Activated CD8-positive, alpha-beta memory T cell treated with anti-CD3 and anti-CD28 coated beads, Interleukin-2, amount 10 ng/mL, durations not matched to agents 7 days and 5 days (primary cell): ENCODE results near the gene DDX31. TPM values are rescaled to one million over a fixed set of nuclear protein-coding genes. Genes with fewer than 3 reads are reported as not detected.
"Not testable (repeated sequence)": the region's sequence is repeated elsewhere in the genome, so short reads cannot be mapped to it uniquely, and the experiment has no call there.

Source experiments
- ATAC-seq: fragments of 150-1000 bp; cut with Tn5 transposase; one replicate; pipeline ENCODE4 v1.10.0; 2021; ENCODE audit warnings: moderate library complexity
- CTCF ChIA-PET: fragments of 350-600 bp; sonication (Branson Sonifier 250); formaldehyde crosslinking; loops from one replicate; lab custom pipeline; 2021; ENCODE audit warnings: antibody characterized with exemption; lab: Charles Lee
- DNase-seq: peaks from one replicate; pipeline ENCODE4 v3.0.0-alpha.2; 2020
- H3K27ac Mint-ChIP-seq: one replicate; pipeline ENCODE4 v1.8.0; 2021; ENCODE audit warnings: mild to moderate bottlenecking, mixed read lengths
- H3K27me3 Mint-ChIP-seq: one replicate; pipeline ENCODE4 v1.8.0; 2021; ENCODE audit warnings: mixed read lengths
- H3K36me3 Mint-ChIP-seq: one replicate; pipeline ENCODE4 v1.8.0; 2021; ENCODE audit warnings: mild to moderate bottlenecking, mixed read lengths
- H3K4me1 Mint-ChIP-seq: one replicate; pipeline ENCODE4 v1.8.0; 2021; ENCODE audit warnings: mixed read lengths
- H3K4me3 Mint-ChIP-seq: one replicate; pipeline ENCODE4 v1.8.0; 2021; ENCODE audit warnings: mild to moderate bottlenecking, moderate library complexity, mixed read lengths
- H3K9me3 Mint-ChIP-seq: one replicate; pipeline ENCODE4 v1.8.0; 2022; ENCODE audit warnings: low read depth, mixed read lengths
- total RNA-seq, 2 experiments: library from RNA; stranded (reverse); gene quantifications; one replicate each; pipeline ENCODE4 v1.2.3, GENCODE V29; 2021

The DDX31 gene
- total RNA-seq = 10 to 100 TPM; 14.6 to 19.6 TPM

DNA sequence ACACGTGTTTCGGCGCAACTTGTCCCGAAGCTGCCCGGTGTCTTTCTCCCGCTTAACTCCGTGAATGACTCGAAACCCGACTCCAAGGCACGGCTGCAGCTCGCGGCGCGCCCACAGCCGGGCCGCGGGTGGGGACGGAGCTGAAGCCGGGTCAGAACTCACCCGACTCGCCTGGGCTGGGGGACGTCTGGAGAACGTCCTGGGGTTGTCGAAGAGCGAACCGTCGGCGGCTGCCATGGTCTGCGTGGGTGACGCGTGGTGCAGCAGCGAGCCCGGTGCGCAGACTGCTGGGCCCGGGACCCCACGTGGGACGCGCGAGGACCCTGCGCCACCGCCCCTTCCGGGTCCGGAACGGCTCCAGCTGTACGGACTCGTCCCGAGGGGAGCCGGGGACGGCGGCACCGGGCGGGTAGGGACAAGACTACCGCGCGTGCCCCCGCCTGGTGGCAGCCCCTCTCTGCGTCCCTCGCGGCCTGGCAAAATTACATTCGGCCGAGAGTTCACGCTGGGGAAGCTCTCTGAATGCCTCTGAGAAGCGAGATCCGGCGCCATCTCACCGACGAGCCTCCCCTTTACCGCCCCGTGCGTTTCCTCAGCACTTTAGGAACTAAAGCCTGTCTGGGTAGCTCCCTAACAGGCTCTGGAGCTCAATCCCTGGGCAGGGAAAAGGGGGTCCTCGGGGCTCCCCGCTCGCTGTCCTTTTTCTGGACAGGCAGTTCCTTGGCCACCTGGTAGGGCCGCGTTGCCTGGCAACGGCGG is at the start of gene DDX31:
Gene DDX31 (minus strand): TSS at position 286 of the 759 bp plus-strand sequence. CDS start 49 bp downstream, at position 237.
- H3K4me1 Mint-ChIP-seq = peaks cover 41% of the 10 kb centered on the region
- CTCF ChIA-PET = interaction anchor here (0.5 to 2.7 kb wide), 10 partner anchors 10 to 1595 kb away, joined by 3 to 13 read pairs (median 4); partner anchors contain the start of gene TSC1
- DNase-seq = peak; percentile 88
- peak within 1 kb of the TSS; percentile 86 for H3K4me3 Mint-ChIP-seq
- ATAC-seq = peak; percentile 92
- H3K27ac Mint-ChIP-seq = peak within 1 kb of the TSS; percentile 87
- H3K36me3 Mint-ChIP-seq = peaks cover 12% of the 10 kb centered on the region
- no peaks in the 10 kb centered on the region for H3K27me3 Mint-ChIP-seq
- peaks cover 2% of the 10 kb centered on the region for H3K9me3 Mint-ChIP-seq

GRCh38 chr9:132718381-132718928 is 48.7 kb upstream of the DDX31 start:
- DNase-seq, H3K4me3 Mint-ChIP-seq, CTCF ChIA-PET, H3K4me1 Mint-ChIP-seq, H3K27ac Mint-ChIP-seq, H3K9me3 Mint-ChIP-seq, H3K36me3 Mint-ChIP-seq, ATAC-seq: not testable (repeated sequence)
- H3K27me3 Mint-ChIP-seq = peaks cover 29% of the 10 kb centered on the region

GRCh38 chr9:132717326-132717945 is 47.7 kb upstream of the DDX31 start:
- Mint-ChIP-seq H3K36me3 (no peaks in the 10 kb centered on the region), H3K27ac (no peak overlapping the region), H3K4me1 (peaks cover 5% of the 10 kb centered on the region), H3K27me3 (peaks cover 29% of the 10 kb centered on the region), H3K4me3 (no peak overlapping the region), H3K9me3 (no peaks in the 10 kb centered on the region)
- CTCF ChIA-PET = no interaction called here
- no peak for ATAC-seq
- DNase-seq = no peak

DNA sequence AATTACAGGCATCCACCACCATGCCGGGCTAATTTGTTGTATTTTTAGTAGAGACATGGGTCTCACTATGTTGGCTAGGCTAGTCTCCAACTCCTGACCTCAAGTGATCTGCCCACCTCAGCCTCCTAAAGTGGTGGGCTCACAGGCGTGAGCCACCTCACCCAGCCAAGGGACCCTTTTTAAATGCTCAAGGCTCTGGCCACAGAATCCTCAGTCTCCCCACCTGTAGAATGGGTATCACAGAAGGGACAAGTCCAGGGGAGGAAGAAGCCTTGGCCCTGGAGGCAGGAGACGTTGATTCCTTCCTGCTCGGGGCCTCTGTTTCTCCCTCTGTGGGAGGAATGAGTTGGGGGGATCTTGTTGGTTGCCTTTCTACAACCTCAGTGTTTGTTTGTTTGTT is 46.2 kb upstream of the DDX31 start:
- no peak for DNase-seq
- peaks cover 29% of the 10 kb centered on the region for H3K27me3 Mint-ChIP-seq
- H3K27ac Mint-ChIP-seq = no peak overlapping the region
- peaks cover 5% of the 10 kb centered on the region for H3K4me1 Mint-ChIP-seq
- no peaks in the 10 kb centered on the region for H3K36me3 Mint-ChIP-seq
- H3K4me3 Mint-ChIP-seq = no peak overlapping the region
- CTCF ChIA-PET = no interaction called here
- no peaks in the 10 kb centered on the region for H3K9me3 Mint-ChIP-seq
- ATAC-seq = no peak

- no peak overlapping the region for H3K4me3 Mint-ChIP-seq
- H3K27ac Mint-ChIP-seq = no peak overlapping the region
- H3K9me3 Mint-ChIP-seq = no peaks in the 10 kb centered on the region
- H3K36me3 Mint-ChIP-seq = no peaks in the 10 kb centered on the region
- H3K4me1 Mint-ChIP-seq = peaks cover 5% of the 10 kb centered on the region
- peaks cover 22% of the 10 kb centered on the region for H3K27me3 Mint-ChIP-seq
- DNase-seq (no peak), ATAC-seq (no peak)
- CTCF ChIA-PET = no interaction called here
These were observed 43.0 kb upstream of the DDX31 start for GRCh38 chr9:132712753-132713152.

DNA sequence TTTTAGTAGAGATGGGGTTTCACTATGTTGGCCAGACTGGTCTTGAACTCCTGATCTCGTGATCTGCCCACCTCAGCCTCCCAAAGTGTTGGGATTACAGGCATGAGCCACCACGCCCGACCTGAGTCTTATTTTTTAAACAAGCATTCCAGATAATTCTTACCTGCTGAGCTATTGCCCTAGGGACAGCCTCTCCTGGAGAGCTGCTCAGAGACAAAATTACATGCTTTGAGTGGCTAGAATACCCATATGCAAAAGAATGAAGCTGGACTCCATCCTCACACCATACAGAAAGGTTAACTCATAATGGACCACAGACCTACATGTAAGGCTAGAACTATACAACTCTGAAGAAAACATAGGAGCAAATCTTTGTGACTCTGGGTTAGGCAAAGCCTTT is 42.1 kb upstream of the DDX31 start:
- Mint-ChIP-seq H3K36me3 (no peaks in the 10 kb centered on the region), H3K27me3 (peaks cover 13% of the 10 kb centered on the region), H3K27ac (no peak overlapping the region), H3K4me3 (no peak overlapping the region), H3K9me3 (no peaks in the 10 kb centered on the region), H3K4me1 (peaks cover 5% of the 10 kb centered on the region)
- CTCF ChIA-PET = no interaction called here
- no peak for ATAC-seq
- no peak for DNase-seq

GRCh38 chr9:132711152-132711551 is 41.4 kb upstream of the DDX31 start:
- H3K4me3 Mint-ChIP-seq, H3K9me3 Mint-ChIP-seq, H3K4me1 Mint-ChIP-seq, DNase-seq, ATAC-seq, H3K36me3 Mint-ChIP-seq, CTCF ChIA-PET, H3K27ac Mint-ChIP-seq: not testable (repeated sequence)
- peaks cover 12% of the 10 kb centered on the region for H3K27me3 Mint-ChIP-seq

DNA sequence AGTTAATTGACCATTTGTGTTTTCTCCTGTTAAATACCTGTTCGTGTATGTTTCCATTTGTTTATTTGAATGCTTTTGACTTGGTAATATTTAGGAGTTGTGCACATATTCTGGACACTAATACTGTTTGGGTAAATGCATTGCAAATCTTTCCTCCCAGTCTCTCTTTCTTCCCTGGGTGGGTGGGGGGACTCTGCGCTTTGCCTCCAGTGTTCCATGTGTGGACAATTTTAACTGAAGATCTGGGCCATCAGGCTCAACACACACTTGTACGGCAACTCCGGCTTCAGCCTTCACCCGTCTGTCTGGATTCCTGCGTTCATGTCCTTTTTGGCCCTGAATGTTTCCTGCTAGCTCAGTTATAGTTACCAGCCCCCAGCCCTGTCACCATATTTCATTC is 40.5 kb upstream of the DDX31 start:
- ATAC-seq = no peak

DNA sequence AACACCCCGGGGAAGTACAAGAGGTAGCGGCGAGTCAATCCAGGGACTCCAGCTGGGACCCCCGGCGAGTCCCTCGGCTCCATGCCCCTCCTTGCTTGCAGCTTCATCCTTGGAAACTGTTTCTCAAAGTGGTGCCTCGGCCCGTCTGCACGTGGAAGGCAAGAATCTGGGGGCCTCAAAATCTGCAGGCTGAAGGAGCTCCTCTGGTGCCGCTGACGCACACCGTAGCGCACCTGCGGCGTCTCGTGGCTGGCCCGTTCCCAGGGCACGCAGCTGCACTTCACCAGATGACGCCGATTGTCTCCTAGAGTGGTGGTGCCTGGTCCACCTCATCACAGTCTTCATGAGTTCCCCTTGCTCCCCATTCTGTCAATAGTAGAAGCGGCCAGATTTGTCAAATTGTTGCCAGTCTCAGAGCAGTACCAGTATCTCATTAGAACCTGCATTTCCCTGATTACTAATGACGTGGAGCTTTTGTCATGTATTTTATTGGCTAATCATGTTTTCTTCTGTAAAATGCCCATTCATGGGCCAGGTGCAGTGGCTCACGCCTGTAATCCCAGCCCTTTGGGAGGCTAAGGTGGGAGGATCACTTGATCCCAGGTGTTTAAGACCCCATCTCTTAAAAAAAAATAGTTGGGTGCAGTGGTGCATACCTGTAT is 39.1 kb upstream of the DDX31 start:
- CTCF ChIA-PET = no interaction called here

More for the DNA sequence above, 40.5 kb upstream of the DDX31 start:
- Mint-ChIP-seq H3K27ac (no peak overlapping the region), H3K9me3 (no peaks in the 10 kb centered on the region), H3K4me1 (peaks cover 5% of the 10 kb centered on the region), H3K36me3 (no peaks in the 10 kb centered on the region), H3K4me3 (no peak overlapping the region), H3K27me3 (peaks cover 11% of the 10 kb centered on the region)
- DNase-seq = no peak
- CTCF ChIA-PET = no interaction called here

DNA sequence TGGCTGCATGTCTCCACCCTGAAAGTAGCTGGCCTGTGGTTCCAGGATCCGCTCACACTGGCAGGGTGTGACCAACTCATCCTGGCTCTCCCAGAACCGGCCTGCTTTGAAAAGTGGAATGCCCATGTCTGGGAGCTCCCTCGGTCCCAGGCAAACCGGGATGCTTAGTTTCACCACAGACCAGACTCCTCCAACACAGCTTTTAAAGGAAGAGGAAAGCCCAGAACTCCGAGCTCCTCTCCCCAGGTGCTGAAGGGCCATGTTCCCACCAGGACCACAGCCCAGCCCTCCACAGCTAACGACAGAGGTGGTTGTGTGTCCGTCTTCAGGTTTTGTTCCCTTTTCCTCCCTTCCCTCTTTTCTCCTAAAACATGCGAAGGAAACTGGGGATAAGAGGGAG is 38.5 kb upstream of the DDX31 start:
- CTCF ChIA-PET = no interaction called here
- H3K9me3 Mint-ChIP-seq = no peaks in the 10 kb centered on the region
- no peak for DNase-seq
- H3K36me3 Mint-ChIP-seq = no peaks in the 10 kb centered on the region
- H3K4me3 Mint-ChIP-seq = no peak overlapping the region
- no peak for ATAC-seq
- H3K4me1 Mint-ChIP-seq = peaks cover 5% of the 10 kb centered on the region
- no peak overlapping the region for H3K27ac Mint-ChIP-seq
- H3K27me3 Mint-ChIP-seq = peaks cover 19% of the 10 kb centered on the region

More for the DNA sequence above, 39.1 kb upstream of the DDX31 start:
- no peaks in the 10 kb centered on the region for H3K9me3 Mint-ChIP-seq
- no peak overlapping the region for H3K27ac Mint-ChIP-seq
- H3K4me1 Mint-ChIP-seq = peaks cover 5% of the 10 kb centered on the region
- no peak overlapping the region for H3K4me3 Mint-ChIP-seq
- peaks cover 13% of the 10 kb centered on the region for H3K27me3 Mint-ChIP-seq
- H3K36me3 Mint-ChIP-seq = no peaks in the 10 kb centered on the region
- ATAC-seq (no peak), DNase-seq (no peak)

- H3K9me3 Mint-ChIP-seq = peaks cover 5% of the 10 kb centered on the region
- CTCF ChIA-PET = interaction anchor here (1.4 kb wide), 1 partner anchor 65 kb away, joined by 3 read pairs; no protein-coding TSS in a partner anchor
- peaks cover 19% of the 10 kb centered on the region for H3K27me3 Mint-ChIP-seq
- H3K4me1 Mint-ChIP-seq = no peaks in the 10 kb centered on the region
- no peak overlapping the region for H3K27ac Mint-ChIP-seq
- H3K4me3 Mint-ChIP-seq = no peak overlapping the region
- DNase-seq (no peak), ATAC-seq (no peak)
- H3K36me3 Mint-ChIP-seq = peaks cover 3% of the 10 kb centered on the region
These were observed 33.6 kb upstream of the DDX31 start for GRCh38 chr9:132703336-132703735.

GRCh38 chr9:132702254-132702653 is 32.5 kb upstream of the DDX31 start:
- no peak for ATAC-seq
- Mint-ChIP-seq H3K27ac (no peak overlapping the region), H3K27me3 (peaks cover 20% of the 10 kb centered on the region), H3K9me3 (peaks cover 13% of the 10 kb centered on the region), H3K4me1 (no peaks in the 10 kb centered on the region), H3K4me3 (no peak overlapping the region), H3K36me3 (peaks cover 10% of the 10 kb centered on the region)
- CTCF ChIA-PET = interaction anchor here (1.4 kb wide), 1 partner anchor 67 kb away, joined by 3 read pairs; no protein-coding TSS in a partner anchor
- DNase-seq = no peak

DNA sequence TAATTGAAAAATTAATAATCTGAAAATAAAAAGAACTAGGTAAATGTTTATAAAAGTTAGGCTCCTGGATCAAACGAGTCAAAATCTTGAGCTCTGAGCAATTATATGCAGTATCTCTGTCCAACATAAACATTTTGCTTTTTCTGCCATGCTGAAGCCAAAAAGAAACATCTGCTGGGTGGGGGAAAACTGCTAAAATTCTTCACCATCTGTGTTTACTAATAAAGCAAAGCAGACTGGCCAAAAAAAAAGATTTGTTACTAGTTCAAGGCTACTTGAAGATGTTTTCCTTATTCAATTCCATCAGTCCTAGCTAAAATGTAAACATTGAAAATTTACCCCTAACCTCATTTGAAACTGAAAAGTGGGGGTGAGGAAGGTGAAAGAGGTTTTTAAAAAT is 30.2 kb upstream of the DDX31 start:
- DNase-seq = no peak
- no peak for ATAC-seq
- Mint-ChIP-seq H3K36me3 (peaks cover 16% of the 10 kb centered on the region), H3K4me3 (no peak overlapping the region), H3K27me3 (peaks cover 18% of the 10 kb centered on the region), H3K4me1 (no peaks in the 10 kb centered on the region), H3K27ac (no peak overlapping the region), H3K9me3 (peaks cover 22% of the 10 kb centered on the region)
- CTCF ChIA-PET = no interaction called here
